Choroid plexus epithelial cell (primary cell): ENCODE measurements around the gene C10orf105.

Experiments used
- DNase-seq: peaks from one replicate; pipeline ENCODE4 v3.0.0-alpha.2; 2010; ENCODE audit warnings: low read depth
- H3K4me3 ChIP-seq: 2 replicates; pipeline ENCODE4 v1.5.1; 2011; ENCODE audit warnings: low read depth, mild to moderate bottlenecking, control low read depth, low read length, moderate library complexity
- TF ChIP-seq, protein P1 (sequence below): conservative IDR thresholded peaks from 2 replicates; pipeline ENCODE4 v1.5.1; 2011; ENCODE audit warnings: low read depth, mild to moderate bottlenecking, control low read depth, inconsistent platforms, low read length, moderate library complexity

Gene C10orf105

DNA sequence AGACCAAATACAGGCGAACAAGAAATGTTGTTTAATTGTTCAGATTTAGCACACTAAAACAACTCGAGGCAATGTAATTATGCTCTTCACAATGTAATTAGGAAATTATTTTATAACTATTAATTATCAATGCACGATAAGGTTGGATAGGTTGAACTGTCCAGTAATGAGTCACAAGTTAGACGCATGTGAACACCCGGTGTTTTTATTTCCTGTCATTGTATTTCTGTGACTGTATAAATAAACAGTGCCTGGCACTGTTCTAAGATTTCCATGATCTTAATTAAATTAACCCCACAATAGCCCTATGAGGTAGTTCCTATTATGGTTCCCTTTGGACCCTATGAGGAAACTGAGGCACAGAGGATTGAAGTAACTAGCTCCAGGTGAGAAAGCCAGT is 26.2 kb downstream of the C10orf105 start:
- TF ChIP-seq, protein P1, sequence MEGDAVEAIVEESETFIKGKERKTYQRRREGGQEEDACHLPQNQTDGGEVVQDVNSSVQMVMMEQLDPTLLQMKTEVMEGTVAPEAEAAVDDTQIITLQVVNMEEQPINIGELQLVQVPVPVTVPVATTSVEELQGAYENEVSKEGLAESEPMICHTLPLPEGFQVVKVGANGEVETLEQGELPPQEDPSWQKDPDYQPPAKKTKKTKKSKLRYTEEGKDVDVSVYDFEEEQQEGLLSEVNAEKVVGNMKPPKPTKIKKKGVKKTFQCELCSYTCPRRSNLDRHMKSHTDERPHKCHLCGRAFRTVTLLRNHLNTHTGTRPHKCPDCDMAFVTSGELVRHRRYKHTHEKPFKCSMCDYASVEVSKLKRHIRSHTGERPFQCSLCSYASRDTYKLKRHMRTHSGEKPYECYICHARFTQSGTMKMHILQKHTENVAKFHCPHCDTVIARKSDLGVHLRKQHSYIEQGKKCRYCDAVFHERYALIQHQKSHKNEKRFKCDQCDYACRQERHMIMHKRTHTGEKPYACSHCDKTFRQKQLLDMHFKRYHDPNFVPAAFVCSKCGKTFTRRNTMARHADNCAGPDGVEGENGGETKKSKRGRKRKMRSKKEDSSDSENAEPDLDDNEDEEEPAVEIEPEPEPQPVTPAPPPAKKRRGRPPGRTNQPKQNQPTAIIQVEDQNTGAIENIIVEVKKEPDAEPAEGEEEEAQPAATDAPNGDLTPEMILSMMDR, result no peak
- no peak for DNase-seq
- no peak overlapping the region for H3K4me3 ChIP-seq

DNA sequence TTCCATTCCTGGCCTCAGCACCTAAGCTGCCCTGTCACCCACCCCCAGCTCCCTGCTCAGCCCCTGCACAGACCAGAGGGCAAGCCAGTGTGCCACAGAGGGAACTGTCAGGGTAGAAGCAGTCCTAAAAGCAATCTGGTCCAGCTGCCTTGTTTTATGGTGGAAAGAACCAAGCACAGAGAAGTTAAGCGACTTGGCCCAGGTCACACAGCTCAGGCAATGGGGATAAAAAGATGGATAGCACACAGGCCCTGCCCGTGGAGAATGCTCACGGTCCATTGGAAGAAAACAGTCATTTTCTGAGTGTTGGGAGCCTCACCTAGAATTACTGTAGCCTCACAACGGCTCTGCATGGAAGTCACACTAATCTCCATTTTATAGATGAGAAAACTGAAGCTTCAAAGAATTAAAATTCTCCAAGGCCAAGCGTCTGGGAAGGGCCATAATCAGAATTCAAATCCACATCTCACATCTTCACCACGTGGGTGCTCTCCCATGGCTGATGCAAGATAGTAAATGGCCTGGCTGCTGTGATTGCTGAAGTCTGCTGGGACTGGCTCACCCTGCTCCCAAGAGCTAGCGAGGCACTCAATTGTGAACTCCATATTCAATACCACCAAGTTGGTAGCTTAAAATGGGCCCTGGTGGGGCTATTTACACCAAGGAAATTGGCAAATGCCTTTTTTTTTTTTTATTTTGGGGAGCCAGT is 26.8 kb downstream of the C10orf105 start:
- H3K4me3 ChIP-seq, result no peak overlapping the region
- TF ChIP-seq, protein P1, result no peak
- DNase-seq, result no peak

DNA sequence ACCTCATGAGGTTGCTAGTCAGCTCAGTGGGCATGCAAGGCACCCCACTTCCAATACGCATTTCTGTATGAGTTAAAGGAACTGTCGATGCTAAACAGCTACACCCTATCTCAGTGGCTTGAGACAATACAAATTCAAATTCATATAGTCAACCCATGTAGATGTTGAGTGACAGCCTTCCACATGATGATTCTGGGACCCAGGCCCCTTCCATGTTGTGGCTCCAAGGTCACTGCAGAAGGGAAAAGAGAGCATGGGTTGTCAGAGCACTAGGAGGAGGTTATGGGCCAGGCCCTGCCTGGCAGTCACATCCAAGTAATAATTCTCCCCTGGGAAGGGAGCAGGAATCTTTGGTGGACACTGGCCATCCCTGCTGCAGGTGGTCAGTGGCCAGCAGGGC is 28.2 kb downstream of the C10orf105 start:
- DNase-seq, result no peak
- H3K4me3 ChIP-seq, result no peak overlapping the region
- TF ChIP-seq, protein P1, result no peak

DNA sequence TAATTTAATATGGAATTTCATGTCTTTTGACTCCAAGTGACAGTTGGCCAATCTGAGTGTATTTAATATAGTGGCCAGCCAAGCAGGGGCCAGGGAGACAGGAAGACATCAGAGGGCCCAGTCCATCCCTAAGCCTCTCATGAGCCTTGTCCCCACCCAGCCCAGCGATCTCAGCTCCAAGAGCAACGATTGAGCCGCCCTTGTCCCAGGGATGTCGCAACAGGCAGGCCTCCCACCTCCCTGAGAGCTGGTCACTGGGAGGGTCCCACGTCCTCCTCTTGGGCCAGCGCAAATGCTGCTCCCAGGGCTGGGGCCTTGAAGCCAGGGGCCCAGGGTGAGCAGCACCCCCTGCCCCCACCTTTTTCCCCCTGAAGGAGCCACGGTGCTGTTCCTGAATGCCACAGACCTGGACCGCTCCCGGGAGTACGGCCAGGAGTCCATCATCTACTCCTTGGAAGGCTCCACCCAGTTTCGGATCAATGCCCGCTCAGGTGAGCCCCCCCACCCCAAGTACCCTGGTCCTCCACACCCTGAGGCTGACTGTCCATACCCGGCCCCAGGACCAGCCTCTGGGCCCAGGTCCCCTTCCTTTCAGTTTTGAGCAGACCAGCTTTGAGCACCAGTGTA is 29.4 kb downstream of the C10orf105 start:
- TF ChIP-seq, protein P1, result no peak
- H3K4me3 ChIP-seq, result no peak overlapping the region
- no peak for DNase-seq

DNA sequence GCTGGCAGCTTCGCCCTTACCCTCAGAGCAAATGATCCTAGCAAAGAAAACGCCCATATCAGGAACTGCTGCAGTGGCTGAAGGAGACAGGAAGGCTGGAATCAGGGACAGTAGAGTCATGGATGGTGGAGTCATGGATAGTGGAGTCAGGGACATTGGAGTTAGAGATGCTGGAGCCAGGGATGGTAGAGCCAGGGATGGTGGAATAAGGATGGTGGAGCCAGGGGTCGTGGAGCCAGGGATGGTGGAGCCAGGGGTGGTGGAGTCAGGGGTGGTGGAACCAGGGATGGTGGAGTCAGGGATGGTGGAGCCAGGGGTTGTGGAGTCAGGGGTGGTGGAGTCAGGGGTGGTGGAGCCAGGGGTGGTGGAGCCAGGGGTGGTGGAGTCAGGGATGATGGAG is 31.3 kb downstream of the C10orf105 start:
- no peak overlapping the region for H3K4me3 ChIP-seq
- DNase-seq, result no peak
- TF ChIP-seq, protein P1, result no peak

DNA sequence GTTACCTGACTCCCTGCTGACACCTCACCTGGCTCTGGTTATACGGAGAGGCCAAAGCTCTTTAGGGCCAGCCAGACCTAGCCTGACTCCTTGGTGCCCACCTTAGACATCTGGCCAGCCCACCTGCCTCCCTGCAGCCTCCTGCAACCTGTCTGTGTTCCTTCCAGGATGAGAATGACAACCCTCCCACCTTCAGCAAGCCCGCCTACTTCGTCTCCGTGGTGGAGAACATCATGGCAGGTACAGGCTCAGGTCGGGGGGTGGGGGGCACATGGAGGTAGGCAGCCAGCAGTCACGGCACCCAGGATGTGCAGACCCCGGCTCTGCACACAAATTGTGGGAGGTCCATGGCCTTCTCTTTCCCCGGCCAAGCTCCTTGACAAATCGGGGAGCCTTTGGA is 32.1 kb downstream of the C10orf105 start:
- TF ChIP-seq, protein P1, result no peak
- no peak overlapping the region for H3K4me3 ChIP-seq
- DNase-seq, result no peak

DNA sequence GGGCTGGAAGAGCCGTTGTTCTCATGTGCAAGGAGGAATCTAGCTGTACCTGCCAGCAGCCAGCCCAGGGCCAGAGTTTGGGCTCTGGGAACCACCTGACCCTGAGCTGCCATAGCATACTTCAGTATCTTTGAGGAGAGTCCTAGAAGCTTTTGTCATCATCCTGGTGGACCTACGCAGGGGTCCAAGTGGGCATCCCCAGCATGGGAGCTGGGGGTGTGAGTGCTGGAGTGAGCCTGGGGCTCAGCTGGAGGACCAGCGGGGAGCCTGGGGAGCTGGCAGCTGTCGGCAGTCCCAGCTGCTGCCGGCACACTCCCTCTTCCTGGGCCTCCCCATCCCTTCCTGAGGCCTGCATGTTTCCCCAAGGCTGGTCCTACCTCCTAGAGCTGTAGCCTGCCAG is 32.5 kb downstream of the C10orf105 start:
- TF ChIP-seq, protein P1, result no peak

More for the DNA sequence above, 32.5 kb downstream of the C10orf105 start:
- no peak for DNase-seq
- H3K4me3 ChIP-seq, result no peak overlapping the region
